ENCODE results near the gene TUBE1. TPM values are rescaled to one million over a fixed set of nuclear protein-coding genes. Genes with fewer than 3 reads are reported as not detected.

Gene TUBE1
- total RNA-seq, 1 donor from 2014 or later = 26.3 TPM

- Mint-ChIP-seq H3K27ac (ENCODE audit: unreplicated experiment) (no peak overlapping the region), H3K27me3 (ENCODE audit: low read depth) (no peaks in the 10 kb centered on the region), H3K9me3 (no peaks in the 10 kb centered on the region), H3K36me3 (ENCODE audit: low read depth) (no peaks in the 10 kb centered on the region), H3K4me1 (peaks cover 44% of the 10 kb centered on the region), H3K4me3 (no peak overlapping the region)
- TF ChIP-seq CTCF (conservative IDR thresholded peaks at IDR 0.05) = no peak
- DNase-seq (ENCODE audit: low read depth, low spot score) = no peak
Measured at GRCh38 chr6:112034616-112034995, 52.7 kb downstream of the TUBE1 start.

- Mint-ChIP-seq H3K27me3 (ENCODE audit: low read depth) (no peaks in the 10 kb centered on the region), H3K4me1 (peaks cover 43% of the 10 kb centered on the region), H3K27ac (ENCODE audit: unreplicated experiment) (no peak overlapping the region), H3K36me3 (ENCODE audit: low read depth) (no peaks in the 10 kb centered on the region), H3K4me3 (no peak overlapping the region), H3K9me3 (no peaks in the 10 kb centered on the region)
- DNase-seq (ENCODE audit: low read depth, low spot score) = no peak
- TF ChIP-seq CTCF (conservative IDR thresholded peaks at IDR 0.05) = no peak
Measured at GRCh38 chr6:112033791-112034615, 53.3 kb downstream of the TUBE1 start.

- DNase-seq (ENCODE audit: low read depth, low spot score) = no peak
- H3K27me3 Mint-ChIP-seq (ENCODE audit: low read depth) = no peaks in the 10 kb centered on the region
- peaks cover 3% of the 10 kb centered on the region for H3K9me3 Mint-ChIP-seq
- H3K36me3 Mint-ChIP-seq (ENCODE audit: low read depth) = no peaks in the 10 kb centered on the region
- H3K4me3 Mint-ChIP-seq = no peak overlapping the region
- no peak overlapping the region for H3K27ac Mint-ChIP-seq (ENCODE audit: unreplicated experiment)
- peaks cover 36% of the 10 kb centered on the region for H3K4me1 Mint-ChIP-seq
- TF ChIP-seq CTCF (conservative IDR thresholded peaks at IDR 0.05) = no peak
Measured at GRCh38 chr6:112032728-112033127, 54.6 kb downstream of the TUBE1 start.

- DNase-seq (ENCODE audit: low read depth, low spot score) = no peak
- H3K27me3 Mint-ChIP-seq (ENCODE audit: low read depth) = no peaks in the 10 kb centered on the region
- peaks cover 3% of the 10 kb centered on the region for H3K9me3 Mint-ChIP-seq
- H3K4me1 Mint-ChIP-seq = peaks cover 32% of the 10 kb centered on the region
- TF ChIP-seq CTCF (conservative IDR thresholded peaks at IDR 0.05) = no peak
- no peaks in the 10 kb centered on the region for H3K36me3 Mint-ChIP-seq (ENCODE audit: low read depth)
- no peak overlapping the region for H3K27ac Mint-ChIP-seq (ENCODE audit: unreplicated experiment)
- H3K4me3 Mint-ChIP-seq = no peak overlapping the region
Measured at GRCh38 chr6:112031960-112032359, 55.3 kb downstream of the TUBE1 start.

- no peak overlapping the region for H3K4me3 Mint-ChIP-seq
- peaks cover 5% of the 10 kb centered on the region for H3K9me3 Mint-ChIP-seq
- no peak overlapping the region for H3K27ac Mint-ChIP-seq (ENCODE audit: unreplicated experiment)
- H3K27me3 Mint-ChIP-seq (ENCODE audit: low read depth) = no peaks in the 10 kb centered on the region
- TF ChIP-seq CTCF (conservative IDR thresholded peaks at IDR 0.05) = no peak
- H3K4me1 Mint-ChIP-seq = peaks cover 32% of the 10 kb centered on the region
- no peaks in the 10 kb centered on the region for H3K36me3 Mint-ChIP-seq (ENCODE audit: low read depth)
- no peak for DNase-seq (ENCODE audit: low read depth, low spot score)
Measured at GRCh38 chr6:112030961-112031660, 56.2 kb downstream of the TUBE1 start.

Measured in neural crest cell (in vitro differentiated cells).